Activated effector memory CD4-positive, alpha-beta T cell treated with anti-CD3 and anti-CD28 coated beads, Interleukin-2, amount 50 U/mL, for 16 hours (primary cell): Measurements from ENCODE around the gene TSPOAP1.

Source experiments
- DNase-seq: peaks from one replicate; pipeline ENCODE4 v3.0.0-alpha.2; 2020

The TSPOAP1 gene

GRCh38 chr17:58272367-58273280 lies 56.0 kb downstream of the TSPOAP1 start:
- DNase-seq: no peak

- DNase-seq: no peak
Observed at GRCh38 chr17:58271216-58271931, 57.2 kb downstream of the TSPOAP1 start.

GRCh38 chr17:58270476-58271215 lies 57.9 kb downstream of the TSPOAP1 start:
- no peak for DNase-seq

GRCh38 chr17:58269557-58270291 lies 58.9 kb downstream of the TSPOAP1 start:
- no peak for DNase-seq

GRCh38 chr17:58268774-58269556 lies 59.6 kb downstream of the TSPOAP1 start:
- DNase-seq: no peak

- no peak for DNase-seq
Observed at GRCh38 chr17:58268326-58268725, 60.3 kb downstream of the TSPOAP1 start.

GRCh38 chr17:58267347-58268324 lies 61.0 kb downstream of the TSPOAP1 start:
- no peak for DNase-seq

- DNase-seq: no peak
Observed at GRCh38 chr17:58265902-58266875, 62.4 kb downstream of the TSPOAP1 start.

GRCh38 chr17:58265271-58265670 lies 63.3 kb downstream of the TSPOAP1 start:
- no peak for DNase-seq

GRCh38 chr17:58264407-58265103 lies 64.0 kb downstream of the TSPOAP1 start:
- DNase-seq: no peak

GRCh38 chr17:58263773-58264172 lies 64.8 kb downstream of the TSPOAP1 start:
- DNase-seq: no peak

GRCh38 chr17:58262149-58262548 lies 66.4 kb downstream of the TSPOAP1 start:
- DNase-seq: no peak

GRCh38 chr17:58254803-58255202 lies 73.8 kb downstream of the TSPOAP1 start:
- DNase-seq: no peak

GRCh38 chr17:58253082-58253481 lies 75.5 kb downstream of the TSPOAP1 start:
- no peak for DNase-seq

- DNase-seq: no peak
Observed at GRCh38 chr17:58252141-58252540, 76.5 kb downstream of the TSPOAP1 start.
